ENCODE measurements around the gene CLMN.
"Not testable (repeated sequence)": the region's sequence is repeated elsewhere in the genome, so short reads cannot be mapped to it uniquely, and the experiment has no call there.

The CLMN gene

DNA sequence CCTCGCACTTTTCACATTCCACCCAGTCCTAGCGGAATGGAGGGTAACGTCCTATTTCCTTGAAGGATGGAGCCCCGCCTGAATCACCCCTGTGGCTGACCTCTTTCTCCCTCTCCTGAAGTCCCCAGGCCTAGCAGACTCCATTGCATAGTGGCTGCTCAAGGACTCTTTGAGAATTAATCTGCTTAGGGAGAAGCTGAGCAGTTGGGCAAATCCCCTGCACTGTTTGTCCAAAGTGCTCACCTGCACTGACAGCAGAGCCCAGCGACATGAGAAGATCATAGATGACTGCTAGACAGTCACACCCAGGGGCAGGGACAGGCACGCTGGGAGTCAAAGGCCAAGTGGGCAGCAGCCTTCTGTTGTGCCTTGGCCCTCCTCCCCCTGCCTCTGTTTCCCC is 124.7 kb downstream of the CLMN start:
- DNase-seq (ENCODE audit: low read depth in 2 of 2), result no peak

DNA sequence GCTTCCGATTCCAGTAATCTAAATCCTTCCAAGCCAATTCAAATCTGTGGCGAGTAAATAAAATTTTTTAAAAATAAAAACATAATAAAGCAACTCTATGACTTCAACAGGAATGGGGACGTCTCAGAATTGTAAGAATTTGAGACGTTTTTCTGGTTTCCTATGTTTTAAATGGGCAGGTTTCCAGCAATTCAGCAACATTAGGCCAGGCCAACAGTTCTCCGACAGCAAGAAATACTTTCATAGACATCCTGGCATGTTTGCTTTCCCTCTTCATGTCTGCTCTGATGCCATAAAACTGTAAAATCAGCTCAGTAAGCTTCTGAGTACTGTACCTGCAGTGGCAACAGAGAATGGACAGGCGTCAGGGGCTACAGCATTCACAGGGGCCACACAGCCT is 126.6 kb downstream of the CLMN start:
- no peak for DNase-seq (ENCODE audit: low read depth in 2 of 2)

DNA sequence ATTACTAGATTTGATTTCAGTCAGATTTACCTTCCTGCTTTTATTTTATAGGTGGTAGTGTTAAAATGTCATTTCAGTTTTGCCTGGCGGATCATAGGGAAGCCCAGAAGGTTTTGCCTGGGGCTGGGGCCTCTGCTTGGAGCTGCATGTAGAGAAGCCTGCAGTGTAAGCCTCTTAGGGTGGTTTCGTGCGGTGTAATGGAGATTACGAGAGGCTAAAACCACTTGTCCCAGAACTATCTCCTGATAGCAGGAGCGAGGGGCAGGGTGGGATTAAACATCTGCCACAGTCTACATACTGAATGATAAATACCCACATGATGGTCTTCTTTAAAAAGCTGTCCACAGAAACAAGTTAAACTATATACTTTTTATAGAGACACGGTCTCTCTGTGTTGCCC is 127.4 kb downstream of the CLMN start:
- DNase-seq (ENCODE audit: low read depth in 2 of 2), result no peak

DNA sequence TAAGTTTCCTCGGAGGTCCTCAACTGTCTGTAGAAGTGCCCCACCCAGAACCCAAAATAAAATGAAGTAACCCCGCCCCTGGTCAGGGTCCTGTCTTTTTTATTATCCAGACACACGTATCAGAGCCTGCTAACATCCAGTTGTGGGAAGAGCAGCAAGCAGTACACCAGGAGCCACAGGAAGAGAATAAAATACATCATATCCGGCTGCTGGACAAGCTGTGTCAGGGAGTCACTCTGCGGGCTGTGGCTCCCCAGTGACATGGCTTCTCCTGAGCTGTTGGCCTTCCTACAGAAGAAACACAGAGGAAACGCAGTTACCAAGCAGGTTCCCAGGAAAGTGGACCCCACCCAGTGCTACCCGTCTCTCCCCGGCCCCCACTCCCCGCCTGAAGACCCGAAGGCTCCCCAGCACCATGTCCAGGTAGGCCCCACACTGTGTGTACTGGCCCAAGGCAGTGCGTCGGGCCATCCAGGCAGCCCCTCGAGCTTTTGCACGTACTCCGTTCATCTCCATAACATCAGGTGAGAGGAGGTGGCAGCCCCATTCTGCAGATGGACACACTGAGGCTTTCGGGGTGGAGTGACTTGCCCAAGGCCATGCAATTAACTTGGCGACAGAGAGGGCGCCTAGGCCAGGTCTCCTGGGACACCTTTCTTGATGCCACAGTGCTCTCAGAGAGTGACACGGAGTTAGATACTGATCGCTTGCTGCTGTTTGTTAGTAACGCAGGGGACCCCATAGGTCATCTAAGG is 128.1 kb downstream of the CLMN start:
- no peak for DNase-seq (ENCODE audit: low read depth in 2 of 2)

DNA sequence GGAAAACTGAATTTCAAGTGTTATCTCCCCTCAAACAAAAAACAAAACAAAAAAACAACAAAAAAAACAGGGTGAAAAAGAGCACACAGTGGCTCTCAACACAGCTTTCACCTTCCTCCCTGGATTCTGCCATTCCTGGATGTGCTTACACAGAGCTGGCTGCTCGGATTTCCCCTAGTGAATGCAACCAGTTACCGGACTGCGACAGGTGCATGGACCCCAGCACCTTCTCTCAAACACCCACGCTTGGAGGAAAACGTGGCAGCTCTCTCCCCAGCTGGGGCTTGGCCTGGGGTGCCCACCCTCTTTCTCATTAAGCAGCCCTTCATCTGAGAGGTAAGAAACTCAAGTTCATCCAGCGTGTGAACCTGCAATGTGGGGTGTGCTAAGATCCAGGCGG is 128.9 kb downstream of the CLMN start:
- DNase-seq (ENCODE audit: low read depth in 2 of 2), result no peak

DNA sequence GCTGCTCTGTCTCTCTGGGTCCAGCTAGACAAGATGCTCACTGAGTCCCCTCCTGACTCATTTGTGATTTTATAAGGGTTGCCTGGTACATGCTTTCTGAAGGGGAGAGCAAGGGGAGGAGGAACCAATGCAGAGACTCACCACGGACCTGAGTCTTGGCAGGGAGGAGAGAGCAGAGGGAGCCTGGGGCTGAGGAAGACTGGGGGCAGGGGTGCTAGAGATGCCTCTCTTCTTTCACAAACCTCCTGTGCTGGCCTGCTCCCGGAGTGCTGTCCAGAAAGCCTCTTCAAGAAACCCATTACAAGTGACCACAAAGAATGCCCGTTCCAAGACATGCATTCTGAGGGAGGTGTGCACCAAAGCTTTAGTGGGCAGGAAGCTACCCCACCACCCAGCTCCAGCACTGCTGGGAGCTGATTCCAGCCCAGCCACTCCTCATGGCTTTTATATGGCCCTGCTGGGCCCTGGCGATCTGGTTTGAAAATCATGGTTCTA is 129.3 kb downstream of the CLMN start:
- DNase-seq (ENCODE audit: low read depth in 2 of 2), result no peak

DNA sequence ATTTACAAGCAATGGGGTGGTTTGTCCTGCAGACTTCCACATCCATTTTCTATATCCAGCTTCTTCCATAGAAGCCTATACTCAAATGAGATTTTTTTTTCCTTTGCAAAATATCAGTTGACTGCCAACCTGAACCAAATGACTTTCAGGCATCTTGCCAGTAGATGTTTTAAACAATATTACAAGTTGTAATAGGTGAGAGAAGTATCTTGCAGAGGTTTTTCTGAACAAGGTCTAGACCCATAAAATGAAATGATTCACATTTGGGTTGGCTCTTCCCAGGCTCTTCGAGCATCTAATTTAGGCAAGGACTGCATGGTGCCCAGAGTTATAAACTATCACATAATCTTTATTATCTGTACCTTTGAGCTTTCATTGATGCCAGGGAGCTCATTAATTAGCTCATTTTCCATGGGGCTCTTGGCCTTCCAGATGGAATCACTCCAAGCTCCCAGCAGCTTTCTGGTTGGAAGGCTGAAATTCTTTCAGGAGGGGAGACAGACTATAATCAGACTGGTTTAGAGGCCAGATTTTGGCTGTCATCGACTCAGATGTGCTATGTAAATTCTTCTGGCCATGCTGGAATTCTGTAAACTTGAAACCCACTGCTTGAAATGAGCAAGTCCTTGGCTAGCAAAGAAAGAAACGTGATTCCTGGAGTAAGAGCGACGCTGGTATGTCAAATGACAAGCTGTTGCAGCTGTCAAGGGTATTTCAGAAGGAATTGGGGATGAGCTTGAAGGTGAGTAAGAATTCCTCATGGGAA is 130.2 kb downstream of the CLMN start:
- no peak for DNase-seq (ENCODE audit: low read depth in 2 of 2)

DNA sequence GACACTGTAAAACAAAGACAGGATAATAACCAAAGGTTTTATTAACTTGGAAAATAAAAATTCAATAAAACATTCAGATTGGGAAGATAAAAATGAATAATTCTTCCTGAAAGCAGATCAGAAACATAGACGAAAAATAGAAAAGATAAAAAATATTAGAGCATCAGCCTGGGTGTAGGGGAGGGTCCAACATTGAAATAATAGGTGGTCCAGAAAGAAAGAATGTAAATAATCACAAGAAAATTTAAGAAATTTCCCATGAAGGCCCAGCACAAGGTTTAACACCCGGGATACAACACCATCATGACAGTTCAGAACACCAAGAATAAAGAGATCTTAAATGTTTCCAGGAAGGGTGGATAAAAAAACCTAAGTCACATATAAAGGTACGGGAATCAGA is 131.3 kb downstream of the CLMN start:
- DNase-seq (ENCODE audit: low read depth in 2 of 2), result no peak

DNA sequence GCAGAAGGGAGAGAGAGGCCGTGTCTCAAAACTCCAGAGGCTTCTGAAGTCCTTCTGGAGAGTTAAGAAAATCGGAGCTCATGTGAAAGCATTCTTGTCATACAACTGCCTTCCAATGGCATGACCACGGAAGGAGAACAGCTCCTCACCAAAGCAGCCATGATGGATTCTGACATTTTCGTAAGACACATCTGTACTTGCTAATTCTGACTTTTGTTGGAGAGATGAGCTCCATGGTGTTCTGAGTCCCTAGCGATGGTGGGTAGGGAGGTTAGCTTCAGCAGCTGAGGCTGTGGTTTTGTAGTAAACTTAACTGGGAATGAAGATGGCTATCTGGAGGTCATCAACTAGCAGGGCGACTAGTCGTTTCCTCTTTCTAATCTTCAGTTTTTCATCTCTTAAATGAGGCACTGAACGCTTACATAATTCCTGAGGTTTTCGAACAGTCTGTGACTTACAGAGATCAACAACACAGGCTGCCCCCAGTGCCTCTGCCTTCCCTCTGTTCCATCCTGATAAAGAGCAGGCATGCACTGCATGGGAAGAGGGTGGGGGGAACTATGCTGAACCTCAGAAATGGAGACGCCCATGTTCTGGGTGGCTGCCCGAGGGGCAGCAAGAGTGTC is 133.8 kb downstream of the CLMN start:
- DNase-seq (ENCODE audit: low read depth in 2 of 2), result no peak

DNA sequence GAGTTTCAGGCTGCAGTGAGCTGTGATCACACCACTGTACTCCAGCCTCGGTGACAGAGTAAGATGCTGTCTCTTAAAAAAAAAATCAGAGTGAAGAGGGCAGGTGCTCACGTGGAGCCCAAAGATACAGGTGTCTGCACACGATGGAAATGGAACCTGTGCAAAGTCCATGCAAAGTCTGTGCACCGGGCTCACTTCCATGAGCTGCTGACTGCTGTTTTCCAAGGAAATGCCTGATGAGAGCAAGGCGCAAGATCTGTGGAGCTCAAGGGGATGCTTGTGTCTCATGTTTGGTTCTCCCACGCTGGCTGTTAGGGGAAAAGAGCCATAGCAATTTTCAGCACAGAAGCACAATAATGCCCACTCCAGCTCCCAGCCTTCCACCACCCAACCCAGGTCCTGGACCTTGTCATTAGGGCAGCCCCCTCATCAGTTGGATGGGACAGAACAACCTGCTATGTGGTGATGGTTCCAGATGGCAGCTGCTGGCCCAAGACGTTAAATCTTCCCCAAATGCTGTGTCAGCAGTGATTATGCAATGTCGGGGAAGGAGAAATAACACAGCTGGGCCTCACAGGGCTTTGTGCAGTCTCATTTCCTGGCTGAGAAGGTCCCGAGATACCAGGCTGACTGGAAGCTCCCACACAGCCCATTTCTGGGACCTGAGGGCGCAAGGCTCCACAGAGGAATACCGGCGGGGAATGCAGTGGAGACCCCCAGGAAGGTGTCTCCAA is 134.5 kb downstream of the CLMN start:
- no peak for DNase-seq (ENCODE audit: low read depth in 2 of 2)

DNA sequence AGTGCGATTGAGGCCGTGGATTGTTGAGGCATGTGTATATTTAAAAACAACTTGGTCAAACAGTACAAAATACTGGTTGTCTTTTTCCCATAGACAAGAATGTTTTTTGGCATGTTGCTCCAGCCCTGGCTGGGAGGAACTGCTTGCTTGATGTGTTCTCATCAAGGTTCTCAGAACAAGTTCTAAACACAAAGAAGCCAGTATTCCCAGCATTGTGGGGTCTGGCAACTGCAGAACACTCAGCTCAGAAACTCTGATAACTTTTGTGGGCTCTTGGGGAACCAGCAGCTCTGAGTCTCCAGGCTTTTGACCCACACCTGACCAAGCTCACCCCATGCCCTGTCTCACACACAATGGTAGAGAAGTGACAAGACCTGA is 135.3 kb downstream of the CLMN start:
- DNase-seq (ENCODE audit: low read depth in 2 of 2), result no peak

DNA sequence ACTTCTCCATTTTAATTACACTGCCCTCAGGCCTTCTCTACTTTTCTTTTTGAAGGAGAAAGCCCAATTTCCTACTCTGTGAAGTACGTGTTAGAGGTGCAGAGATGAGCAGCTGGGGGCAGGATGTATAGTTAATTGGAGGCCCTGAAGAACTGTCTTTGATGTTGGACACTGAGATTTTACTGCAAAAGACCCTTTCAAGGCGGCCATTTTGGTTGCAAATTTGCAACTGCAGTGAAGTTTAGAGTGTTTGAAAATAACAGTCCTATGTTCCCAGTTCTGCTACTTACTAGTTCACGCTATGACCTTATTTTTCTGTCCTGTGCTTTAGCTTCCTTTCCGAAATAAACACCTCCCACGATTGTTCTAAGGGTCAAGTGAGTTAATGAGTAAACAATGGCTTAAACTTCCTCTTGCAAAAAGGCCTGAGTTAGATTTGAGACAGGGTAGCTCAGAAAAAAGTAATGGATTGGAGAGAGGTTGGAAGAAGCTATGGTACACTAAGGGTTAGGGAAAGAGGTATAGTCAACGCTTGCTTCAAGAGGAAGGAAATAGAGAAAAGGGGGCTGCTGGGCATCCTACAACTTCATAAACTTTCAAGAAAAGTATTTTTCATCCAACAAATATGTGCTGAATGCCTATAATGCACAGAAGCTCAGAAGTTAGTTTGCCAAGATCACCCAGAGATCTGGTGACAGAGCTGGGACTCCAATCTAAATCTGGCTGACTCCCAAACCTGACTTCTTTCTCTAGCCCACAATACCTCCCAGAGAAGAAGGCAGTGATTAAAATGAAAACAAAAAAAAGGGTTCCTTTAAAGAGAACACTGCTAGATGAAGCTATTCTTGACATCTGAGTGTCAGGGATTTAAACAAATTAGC is 135.9 kb downstream of the CLMN start:
- DNase-seq (ENCODE audit: low read depth in 2 of 2), result no peak

DNA sequence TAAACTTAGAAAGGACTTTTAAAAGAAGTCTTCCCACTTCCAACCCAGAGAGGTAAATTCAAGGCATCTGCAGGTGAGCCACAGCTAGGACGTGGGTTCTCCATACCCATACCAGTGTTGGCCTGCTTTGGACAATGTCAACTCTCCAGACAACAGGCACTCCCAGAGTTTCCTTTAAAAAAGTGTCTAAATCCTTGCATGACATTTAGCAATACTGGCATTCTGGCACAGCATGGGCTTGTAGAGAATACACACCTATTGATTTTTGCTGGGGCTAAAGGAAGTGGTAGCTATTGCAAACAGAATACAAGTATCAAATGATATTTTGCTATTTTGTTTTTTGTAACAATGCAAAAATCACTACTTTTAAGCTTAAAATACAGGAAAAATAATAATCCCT is 136.6 kb downstream of the CLMN start:
- DNase-seq (ENCODE audit: low read depth in 2 of 2), result no peak

DNA sequence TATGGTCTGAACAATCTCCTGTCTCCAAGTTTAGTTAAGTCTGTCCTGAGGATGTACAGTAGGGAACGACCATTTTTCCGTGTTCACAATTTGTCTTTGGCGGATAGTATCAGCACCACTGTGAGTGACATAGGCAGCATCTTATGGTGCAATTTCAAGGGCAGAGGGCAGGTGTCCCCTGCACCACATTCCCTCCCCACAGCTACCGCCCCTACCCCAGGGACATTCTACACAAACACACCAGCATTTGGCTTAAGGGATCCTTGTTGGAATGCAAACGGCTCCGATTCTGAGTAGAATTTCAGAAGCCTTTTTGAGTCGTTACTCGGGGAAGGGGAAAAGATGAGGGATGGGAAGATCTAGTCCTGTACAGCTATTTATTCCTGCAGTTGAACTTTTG is 137.3 kb downstream of the CLMN start:
- no peak for DNase-seq (ENCODE audit: low read depth in 2 of 2)

DNA sequence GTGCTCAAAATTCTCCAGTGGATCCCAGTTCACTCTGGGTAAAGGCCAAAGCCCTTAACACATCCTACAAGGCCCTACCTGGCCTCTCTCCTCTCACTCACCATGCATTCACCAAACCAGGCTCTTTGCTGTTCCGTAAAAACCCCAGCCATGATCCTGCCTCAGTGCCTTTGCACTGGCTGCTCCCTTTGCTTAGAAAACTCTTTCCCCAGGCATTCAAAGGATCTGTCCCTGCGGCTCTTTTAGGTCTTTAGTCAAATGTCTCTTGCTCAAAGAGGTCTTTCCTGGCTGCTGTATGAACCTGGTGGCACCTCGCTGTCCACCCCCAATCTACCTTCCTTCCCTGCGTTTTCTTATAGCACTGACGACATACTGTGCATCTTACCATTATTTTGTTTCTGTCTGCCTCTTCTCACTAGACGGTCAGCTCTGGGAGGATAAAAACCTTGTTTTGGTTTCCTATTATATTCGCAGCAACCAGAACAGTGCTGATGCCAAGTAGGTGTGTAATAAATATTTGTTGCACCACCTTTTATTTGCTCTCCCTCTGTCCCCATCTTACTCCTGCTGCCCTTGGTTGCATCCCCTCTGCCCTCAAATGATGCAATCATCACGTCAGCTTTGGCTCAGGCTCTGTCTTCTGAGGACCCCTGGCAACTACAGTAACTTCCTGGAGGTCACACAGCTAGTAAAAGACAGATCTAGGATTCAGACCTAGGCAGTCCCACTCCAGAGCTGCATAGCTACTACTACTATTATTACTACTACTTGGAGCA is 138.6 kb downstream of the CLMN start:
- no peak for DNase-seq (ENCODE audit: low read depth in 2 of 2)

DNA sequence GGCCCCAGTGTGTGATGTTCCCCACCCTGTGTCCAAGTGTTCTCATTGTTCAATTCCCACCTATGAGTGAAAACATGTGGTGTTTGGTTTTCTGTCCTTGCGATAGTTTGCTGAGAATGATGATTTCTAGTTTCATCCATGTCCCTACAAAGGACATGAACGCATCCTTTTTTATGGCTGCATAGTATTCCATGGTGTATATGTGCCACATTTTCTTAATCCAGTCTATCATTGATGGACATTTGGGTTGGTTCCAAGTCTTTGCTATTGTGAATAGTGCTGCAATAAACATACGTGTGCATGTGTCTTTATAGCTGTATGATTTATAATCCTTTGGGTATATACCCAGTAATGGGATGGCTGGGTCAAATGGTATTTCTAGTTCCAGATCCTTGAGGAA is 144.0 kb downstream of the CLMN start:
- not testable (repeated sequence) for DNase-seq (ENCODE audit: low read depth in 2 of 2)

DNA sequence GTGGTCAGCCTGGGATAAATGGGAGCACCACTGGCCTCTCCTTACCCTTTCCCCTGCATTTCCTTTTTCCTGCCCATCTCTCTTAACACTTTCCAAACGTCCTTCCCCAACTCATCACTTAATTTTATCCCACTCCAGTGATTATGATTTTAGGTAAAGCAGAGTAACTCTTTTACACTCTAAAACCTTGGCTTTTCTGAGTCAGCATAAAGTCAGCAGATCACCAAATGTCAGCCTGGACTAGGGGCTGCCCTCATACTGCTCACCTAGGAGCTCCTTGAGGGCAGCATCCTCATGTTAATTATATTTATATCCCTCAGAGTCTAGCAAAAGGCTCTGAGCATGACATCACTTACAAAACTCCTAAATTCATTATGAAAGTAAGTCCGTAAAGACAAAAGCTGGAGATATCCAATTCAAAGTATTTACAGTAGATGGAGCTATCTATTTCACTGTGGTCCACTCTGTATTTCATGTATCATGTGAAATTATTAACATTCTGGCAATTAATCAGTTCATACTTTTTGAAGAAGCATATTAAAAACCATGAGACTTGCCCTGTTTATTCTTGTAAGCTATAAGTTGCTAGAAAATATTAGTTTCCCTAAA is 145.4 kb downstream of the CLMN start:
- DNase-seq (ENCODE audit: low read depth in 2 of 2), result no peak

DNA sequence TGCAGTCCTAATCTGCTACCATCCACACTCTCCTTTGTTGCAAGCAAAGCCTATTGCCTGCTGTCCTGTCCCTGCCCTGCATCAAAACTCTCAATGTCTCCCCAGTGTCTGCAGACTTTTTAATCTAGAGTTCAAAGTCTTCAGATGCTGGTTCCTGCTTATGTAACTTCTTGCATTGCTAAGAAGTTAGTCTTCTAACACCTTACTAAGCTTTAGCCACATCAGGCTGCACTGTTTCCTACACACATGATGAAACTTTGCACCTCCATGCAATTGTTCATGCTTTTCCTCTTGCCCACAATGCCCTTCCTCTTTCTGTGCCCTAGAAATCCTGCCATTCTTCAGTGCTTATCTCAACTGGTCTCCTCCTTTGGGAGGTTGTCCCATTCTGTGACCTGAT is 146.2 kb downstream of the CLMN start:
- DNase-seq (ENCODE audit: low read depth in 2 of 2), result no peak

DNA sequence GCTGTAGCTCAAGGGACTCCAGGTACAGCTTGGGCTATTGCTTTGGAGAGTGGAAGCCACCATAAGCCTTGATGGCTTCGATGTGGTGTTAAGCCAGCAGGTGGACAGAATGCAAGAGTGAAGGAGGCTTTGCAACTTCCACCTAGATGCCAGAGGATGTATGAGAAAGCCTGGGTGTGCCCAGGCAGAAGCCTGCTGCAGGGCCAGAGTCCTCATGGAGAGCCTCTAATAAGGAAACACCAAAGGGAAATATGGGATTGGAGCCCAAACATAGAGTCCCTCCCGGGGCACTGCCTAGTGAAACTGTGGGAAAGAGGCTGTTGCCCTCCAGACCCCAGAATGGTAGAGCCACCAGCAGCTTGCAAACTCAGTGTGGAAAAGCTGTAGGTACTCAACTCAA is 152.5 kb downstream of the CLMN start:
- DNase-seq (ENCODE audit: low read depth in 2 of 2), result no peak

DNA sequence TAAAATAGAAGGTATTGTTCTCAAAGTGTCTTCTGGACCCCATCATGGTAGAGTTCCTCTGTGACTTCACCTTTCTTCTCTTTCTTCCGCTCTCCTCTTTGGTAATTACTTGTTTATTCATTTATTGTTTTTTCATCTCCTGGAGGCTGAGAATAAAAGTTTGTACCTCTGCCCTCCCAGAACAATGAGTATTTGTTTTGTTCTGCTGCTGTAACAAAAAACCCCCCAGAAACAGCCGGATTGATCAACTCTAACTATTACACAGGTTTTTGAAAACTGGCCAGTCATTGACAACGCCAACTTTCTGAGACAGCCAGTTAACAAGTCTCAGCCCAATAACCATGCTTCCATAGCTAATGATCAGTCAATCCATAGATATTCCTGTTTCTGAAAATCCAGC is 154.2 kb downstream of the CLMN start:
- DNase-seq (ENCODE audit: low read depth in 2 of 2), result no peak
